GM12865 (cell line): ENCODE results near the gene ZNF207.

ENCODE experiments used
- DNase-seq: peaks from one replicate; pipeline ENCODE4 v3.0.0; 2010; ENCODE audit warnings: low read depth
- H3K4me3 ChIP-seq: 2 replicates; pipeline ENCODE4 v1.5.1; 2011; ENCODE audit warnings: mild to moderate bottlenecking, low read depth, low read length, control low read depth
- TF ChIP-seq, protein P1 (sequence below): IDR thresholded peaks from 2 replicates; pipeline ENCODE4 v1.5.1; 2011; ENCODE audit warnings: low read length, control low read depth, low read depth, inconsistent platforms; ENCODE audit not compliant: insufficient read depth; ENCODE audit errors: missing control alignments

Gene ZNF207

DNA sequence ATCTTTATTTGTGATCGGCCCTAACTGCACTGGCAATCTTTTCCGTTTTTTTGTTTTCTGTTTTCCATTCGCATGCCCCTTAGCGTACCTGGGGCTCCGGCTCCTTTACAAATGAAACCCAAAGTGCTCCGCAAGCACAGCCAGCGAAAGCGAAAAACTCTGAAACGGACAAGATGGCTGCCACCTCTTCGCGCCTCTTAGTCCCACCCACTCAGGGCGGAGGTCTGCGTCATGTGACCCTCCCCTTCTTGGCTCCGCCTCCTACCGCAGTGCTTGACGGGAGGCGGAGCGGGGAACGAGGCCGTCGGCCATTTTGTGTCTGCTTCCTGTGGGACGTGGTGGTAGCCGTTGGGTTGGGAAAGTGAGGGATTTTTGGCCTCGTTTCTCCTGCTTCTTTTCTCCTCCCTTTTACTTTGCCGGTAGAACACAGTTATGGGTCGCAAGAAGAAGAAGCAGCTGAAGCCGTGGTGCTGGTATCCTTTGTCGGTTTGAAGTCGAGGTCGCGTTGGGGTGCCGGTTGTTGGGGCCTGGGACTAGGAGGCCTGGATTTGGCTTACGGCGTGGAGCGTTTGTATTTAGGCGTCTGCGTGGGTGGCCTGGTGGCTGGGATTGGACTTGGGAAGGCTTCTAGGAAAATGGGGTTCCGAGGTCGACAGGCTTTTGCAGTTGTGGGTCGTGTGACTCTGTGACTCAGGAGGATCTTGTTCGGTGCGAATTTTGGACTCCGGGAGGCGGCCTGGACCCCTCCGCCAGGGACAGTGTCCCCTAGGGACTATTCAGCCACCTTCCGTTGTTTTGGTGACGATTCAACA is at the start of gene ZNF207:
ZNF207 (plus strand) TSS at position 304 of the 812 bp plus-strand sequence; CDS start at position 433, 129 bp downstream.
- TF ChIP-seq, protein P1, sequence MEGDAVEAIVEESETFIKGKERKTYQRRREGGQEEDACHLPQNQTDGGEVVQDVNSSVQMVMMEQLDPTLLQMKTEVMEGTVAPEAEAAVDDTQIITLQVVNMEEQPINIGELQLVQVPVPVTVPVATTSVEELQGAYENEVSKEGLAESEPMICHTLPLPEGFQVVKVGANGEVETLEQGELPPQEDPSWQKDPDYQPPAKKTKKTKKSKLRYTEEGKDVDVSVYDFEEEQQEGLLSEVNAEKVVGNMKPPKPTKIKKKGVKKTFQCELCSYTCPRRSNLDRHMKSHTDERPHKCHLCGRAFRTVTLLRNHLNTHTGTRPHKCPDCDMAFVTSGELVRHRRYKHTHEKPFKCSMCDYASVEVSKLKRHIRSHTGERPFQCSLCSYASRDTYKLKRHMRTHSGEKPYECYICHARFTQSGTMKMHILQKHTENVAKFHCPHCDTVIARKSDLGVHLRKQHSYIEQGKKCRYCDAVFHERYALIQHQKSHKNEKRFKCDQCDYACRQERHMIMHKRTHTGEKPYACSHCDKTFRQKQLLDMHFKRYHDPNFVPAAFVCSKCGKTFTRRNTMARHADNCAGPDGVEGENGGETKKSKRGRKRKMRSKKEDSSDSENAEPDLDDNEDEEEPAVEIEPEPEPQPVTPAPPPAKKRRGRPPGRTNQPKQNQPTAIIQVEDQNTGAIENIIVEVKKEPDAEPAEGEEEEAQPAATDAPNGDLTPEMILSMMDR, result no peak
- peak within 1 kb of the TSS; percentile 65 for H3K4me3 ChIP-seq
- DNase-seq, result peak; percentile 99

DNA sequence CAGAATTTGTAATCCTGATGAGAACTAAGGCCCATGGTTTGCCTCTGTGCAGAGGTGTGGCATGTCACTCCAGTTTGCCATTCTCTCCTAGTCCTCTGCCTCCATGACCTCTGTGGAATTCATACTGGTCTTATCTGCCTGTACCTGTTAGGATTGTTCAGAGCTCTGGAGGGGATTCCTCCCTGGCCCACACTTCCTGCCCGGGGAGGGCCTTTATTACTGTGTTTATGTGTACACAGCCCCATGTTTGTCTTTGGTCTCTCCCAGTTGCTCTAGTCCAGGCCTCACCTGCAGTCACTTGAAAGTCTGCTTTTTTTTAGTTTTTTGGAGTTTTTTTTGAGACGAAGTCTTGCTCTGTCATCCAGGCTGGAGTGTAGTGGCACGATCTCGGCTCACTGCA is 47.9 kb upstream of the ZNF207 start:
- no peak overlapping the region for H3K4me3 ChIP-seq
- TF ChIP-seq, protein P1, result no peak
- DNase-seq, result no peak

DNA sequence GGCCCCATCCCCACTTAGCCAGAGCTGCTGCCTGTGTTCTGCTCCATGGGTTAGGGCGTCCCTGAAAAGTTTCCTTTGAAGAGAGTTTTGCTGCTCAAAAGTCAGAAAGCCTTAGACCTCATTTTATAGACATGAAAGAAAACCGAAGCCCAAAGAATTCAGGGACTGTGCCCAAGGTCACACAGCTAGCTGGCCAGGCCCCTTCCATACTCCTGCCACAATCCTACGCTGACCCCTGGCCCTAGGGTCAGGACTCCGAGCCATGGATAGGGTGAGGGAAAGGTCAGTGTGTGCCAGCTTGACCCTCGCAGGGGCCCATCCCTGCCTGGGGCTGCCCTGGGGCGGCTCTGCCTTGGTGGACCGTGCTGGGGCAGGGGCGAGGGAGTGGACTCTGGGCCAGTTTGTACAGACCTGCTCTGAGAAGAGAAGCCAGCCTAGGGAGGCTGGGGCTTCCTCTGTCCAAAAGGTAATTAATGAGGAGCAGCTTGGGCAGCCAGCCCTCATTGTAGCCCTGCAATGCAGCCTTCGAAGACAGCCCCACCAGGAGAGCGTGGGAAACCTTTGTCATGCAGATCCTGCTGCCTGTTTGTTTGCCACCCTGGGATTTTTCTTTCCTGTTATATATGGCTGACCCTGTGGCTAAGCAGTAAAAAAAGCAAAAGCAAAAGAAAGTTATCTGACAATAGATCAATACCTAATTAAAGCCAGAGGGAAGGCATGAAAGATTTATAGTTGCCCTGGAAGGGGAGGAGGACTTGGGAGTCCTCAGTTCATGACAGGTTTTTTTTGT is 46.9 kb upstream of the ZNF207 start:
- TF ChIP-seq, protein P1, result no peak
- no peak overlapping the region for H3K4me3 ChIP-seq
- DNase-seq, result no peak

DNA sequence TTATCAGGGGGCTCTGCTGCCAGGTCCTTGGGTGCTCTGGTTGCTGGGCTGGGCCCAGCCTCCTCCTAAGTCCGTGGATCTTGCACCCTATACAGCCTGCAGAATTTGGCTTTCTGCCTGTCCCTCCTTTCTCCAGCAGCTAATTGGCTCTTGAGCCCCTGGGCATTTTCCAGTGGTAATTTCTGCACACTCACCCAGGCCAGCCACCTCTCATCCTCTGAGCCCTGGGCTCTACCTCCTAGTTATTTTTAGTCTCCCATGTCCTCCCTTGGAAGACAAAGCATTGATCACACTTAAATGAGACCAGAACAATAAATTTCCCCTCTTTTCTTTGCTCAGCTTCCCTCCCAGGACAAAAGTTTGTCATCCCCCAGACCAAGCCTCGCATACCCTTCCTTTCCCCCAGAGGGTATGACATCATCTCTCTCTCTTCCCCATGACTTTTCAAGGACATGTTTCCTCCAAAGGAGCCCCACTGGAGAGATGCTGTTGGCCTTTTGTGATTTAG is 46.1 kb upstream of the ZNF207 start:
- no peak for DNase-seq
- TF ChIP-seq, protein P1, result no peak
- no peak overlapping the region for H3K4me3 ChIP-seq

DNA sequence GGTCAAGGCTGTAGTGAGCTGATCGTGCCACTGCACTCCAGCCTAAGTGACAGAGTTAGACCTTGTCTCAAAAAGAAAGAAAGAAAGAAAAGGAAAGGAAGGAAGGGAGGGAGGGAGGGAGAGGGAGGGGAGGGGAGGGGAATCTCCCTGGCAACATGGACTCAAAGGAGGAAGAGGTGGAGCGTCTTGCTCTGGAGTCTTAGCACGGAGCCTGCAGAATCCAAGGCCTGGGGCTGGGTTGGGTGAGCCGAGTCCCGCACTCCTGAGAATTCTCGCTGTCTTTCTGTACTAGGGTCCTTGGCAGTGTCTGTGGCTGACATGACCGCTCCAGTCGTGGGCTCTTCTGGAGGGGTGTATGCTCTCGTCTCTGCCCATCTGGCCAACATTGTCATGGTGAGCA is 44.9 kb upstream of the ZNF207 start:
- no peak for DNase-seq
- no peak overlapping the region for H3K4me3 ChIP-seq
- TF ChIP-seq, protein P1, result no peak

DNA sequence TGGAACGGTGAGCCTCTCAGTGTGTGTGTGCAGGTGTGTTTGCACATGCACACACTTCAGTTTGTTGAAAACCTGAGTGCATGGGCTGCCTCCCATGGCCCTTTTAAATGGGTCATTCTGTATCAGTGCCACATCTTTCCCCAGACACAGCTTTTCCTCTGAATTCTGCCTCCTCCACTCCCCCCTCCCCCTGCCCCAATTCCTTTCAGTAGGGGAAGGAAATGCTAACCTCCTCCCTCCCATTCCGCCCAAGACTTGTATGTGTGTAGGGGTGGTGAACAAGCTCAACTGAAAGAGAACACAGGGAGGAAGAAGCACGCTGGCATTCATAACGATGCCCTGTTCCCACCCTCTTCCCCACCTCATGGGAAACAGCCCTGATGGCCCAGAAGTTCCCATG is 42.3 kb upstream of the ZNF207 start:
- DNase-seq, result no peak
- TF ChIP-seq, protein P1, result no peak
- no peak overlapping the region for H3K4me3 ChIP-seq
